Fibroblast of upper back skin (primary cell): ENCODE measurements around the gene GALNT15.

Source experiments
- DNase-seq: peaks from one replicate; pipeline ENCODE4 v3.0.0-alpha.2; 2013

GALNT15 gene, protein sequence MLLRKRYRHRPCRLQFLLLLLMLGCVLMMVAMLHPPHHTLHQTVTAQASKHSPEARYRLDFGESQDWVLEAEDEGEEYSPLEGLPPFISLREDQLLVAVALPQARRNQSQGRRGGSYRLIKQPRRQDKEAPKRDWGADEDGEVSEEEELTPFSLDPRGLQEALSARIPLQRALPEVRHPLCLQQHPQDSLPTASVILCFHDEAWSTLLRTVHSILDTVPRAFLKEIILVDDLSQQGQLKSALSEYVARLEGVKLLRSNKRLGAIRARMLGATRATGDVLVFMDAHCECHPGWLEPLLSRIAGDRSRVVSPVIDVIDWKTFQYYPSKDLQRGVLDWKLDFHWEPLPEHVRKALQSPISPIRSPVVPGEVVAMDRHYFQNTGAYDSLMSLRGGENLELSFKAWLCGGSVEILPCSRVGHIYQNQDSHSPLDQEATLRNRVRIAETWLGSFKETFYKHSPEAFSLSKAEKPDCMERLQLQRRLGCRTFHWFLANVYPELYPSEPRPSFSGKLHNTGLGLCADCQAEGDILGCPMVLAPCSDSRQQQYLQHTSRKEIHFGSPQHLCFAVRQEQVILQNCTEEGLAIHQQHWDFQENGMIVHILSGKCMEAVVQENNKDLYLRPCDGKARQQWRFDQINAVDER

GRCh38 chr3:16174389-16174788 is at the start of gene GALNT15:
Gene GALNT15 (plus strand): TSS chr3:16174680. CDS start chr3:16175152, 472 bp downstream.
- peak; percentile 97 for DNase-seq

- DNase-seq, result no peak
Observed at GRCh38 chr3:16126634-16127033, 47.8 kb upstream of the GALNT15 start.

DNA sequence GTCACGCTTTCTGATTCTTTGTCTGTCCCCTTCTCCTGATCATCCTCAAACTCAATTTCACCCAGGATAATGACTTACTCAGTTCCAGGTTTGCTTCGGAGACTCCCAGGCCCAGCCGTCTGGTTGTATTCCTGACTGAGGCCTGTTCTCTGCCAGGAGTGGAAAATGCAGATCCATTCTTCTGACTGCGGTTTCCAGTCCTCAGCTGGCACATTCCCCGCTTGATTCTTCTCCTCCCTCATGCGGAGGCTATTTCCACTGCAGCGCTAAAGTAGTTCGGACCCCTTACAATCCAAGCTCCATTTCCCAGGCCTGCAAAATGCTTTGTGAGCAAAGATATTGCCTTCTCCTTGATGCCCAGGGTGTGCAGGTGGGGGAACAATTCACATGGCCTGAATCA is 47.2 kb upstream of the GALNT15 start:
- peak; percentile 69 for DNase-seq

DNA sequence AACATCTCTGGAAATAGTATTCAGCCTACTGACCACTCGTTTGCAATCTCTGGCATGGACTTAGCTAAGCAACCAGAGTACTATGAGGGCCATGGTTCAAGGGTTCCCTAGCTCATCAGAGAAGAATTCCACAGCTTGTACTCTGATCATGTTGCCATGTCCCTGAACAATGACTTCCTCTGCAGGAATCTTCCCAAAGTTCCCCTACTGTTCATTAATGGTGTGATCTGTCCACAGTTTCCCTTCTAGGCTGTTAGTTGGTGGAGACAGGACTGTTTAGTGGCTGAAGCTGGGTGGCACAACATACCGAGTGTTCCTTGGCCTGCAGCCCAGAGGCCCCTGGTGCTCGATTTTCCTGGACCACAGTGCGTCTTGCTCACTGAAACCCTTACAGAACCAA is 44.4 kb upstream of the GALNT15 start:
- peak; percentile 91 for DNase-seq

DNA sequence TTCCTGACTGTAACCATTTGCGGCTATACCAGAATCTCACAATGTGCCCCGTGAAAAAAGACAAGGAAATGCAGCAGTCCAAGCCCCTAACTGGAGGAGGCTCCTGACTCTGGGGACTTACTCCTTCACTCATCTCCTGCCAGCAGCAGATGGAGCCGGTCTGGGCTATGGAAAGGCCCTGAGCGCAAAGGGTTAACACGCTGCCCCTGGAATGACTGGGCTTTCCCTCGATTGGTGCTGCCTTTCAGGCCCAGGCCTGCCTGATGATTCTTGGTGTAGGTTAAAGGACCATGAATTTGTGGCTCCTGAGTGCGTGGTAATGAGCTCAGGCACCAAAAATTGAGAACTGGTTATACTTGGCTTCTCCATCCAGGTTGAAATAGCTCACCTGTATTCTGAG is 42.3 kb upstream of the GALNT15 start:
- no peak for DNase-seq

- DNase-seq, result peak; percentile 88
Observed at GRCh38 chr3:16132928-16133327, 41.6 kb upstream of the GALNT15 start.

DNA sequence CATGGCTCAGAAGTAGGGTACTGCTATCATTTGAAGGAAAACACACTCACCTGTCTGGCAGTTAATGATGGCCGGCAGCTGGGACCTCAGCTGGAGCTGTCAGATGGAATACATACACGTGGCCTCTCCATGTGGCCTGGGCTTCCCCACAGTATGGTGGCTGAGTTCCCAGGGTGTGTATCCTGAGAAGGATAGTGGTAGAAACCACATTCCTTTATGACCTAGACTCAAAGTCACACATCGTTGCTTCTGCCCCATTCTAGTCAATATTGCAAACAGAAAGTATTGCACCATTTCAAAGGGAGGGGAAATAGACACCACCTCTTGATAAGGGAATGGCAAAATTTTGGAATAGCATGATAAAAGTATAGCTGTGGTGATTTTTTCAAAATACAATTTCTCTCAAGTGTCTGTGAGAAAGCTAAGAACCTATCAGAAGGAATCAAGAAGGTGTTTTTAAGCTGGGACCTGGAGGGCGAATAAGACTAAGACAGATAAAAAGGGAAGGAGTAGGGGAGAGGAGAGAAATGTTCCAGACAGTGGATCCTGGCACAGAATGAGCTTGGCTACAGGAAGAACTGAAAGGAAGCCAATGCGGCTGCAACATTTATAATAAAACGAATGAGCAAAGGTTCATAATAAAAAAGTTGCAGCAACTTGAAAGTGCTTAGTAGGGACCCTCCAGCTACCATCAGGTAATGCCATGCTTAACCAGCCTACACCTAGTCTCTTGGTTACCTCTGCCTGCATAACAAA is 40.1 kb upstream of the GALNT15 start:
- DNase-seq, result peak; percentile 28

DNA sequence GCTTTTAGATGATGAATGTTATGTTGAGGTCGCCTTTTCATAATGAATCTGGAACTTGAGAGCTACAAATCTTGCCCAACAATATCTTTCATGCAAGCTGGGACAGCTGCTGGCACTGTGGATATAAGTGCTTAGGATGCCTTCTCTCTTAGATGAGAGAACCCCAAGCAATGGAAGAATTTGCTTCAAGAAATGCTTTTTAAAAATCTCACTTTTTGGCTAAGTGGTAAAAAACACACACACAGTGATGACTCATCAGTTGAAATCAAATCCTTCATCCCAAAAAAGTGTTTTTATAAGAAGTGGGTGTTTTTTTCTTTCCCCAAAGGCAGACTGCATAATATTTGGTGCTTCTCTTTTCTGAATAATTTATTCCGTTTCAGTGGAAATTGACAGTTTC is 38.4 kb upstream of the GALNT15 start:
- peak; percentile 81 for DNase-seq

DNA sequence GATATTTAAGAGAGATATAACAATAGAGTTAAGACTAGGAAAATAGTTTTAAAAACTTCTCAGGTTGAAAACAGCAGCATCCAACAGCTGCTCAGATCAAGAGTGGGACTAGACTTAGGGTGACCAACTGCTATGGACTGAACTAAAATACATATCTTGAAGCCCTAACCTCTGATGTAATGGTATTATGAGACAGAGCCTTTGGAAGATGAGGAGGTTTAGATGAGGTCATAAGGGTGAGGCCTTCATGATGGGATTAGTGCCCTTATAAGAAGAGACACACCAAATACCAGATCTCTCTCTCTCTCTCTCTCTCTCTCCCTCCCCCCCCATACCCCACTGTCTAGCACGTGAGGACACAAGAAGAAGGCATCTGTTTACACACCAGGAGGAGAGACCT is 37.4 kb upstream of the GALNT15 start:
- no peak for DNase-seq

- DNase-seq, result no peak
Observed at GRCh38 chr3:16137977-16138376, 36.5 kb upstream of the GALNT15 start.

DNA sequence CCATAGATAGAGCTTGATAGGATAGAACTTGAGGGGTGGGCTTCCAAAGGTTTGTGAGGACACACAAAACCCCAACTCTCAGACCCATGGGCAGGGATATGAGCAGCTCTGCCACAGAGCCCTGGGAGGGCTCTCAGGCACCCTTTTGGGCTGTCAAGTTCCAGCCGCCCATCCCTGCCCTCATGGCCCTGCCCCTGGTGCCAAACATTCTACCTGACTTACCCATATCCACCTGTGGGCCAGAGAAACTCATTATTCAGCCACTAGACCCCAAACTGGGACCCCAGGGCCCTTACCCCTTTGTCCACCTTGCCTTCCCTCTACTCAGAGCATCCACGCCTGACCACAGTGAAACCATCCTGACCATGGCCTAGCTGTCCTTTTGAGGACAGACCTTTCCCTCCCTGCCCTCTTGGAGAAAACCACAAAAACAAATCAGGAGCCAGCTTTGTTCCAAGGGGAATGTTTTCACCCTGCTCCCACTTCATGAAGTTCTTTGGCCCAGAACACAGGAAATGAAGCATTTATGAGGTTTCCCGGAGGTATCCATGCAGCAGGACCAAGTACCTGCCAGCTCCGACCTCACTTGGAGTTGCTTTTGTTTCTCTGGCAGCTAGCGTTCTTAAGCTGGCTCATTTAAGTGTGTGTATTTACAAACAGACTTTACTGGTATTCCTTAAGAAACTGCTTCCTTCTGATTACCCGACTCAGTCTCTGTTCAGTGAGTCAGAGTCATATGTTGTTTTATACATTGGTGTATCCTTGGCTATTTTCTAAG is 34.2 kb upstream of the GALNT15 start:
- peak; percentile 63 for DNase-seq

- no peak for DNase-seq
Observed at GRCh38 chr3:16140894-16141285, 33.6 kb upstream of the GALNT15 start.

DNA sequence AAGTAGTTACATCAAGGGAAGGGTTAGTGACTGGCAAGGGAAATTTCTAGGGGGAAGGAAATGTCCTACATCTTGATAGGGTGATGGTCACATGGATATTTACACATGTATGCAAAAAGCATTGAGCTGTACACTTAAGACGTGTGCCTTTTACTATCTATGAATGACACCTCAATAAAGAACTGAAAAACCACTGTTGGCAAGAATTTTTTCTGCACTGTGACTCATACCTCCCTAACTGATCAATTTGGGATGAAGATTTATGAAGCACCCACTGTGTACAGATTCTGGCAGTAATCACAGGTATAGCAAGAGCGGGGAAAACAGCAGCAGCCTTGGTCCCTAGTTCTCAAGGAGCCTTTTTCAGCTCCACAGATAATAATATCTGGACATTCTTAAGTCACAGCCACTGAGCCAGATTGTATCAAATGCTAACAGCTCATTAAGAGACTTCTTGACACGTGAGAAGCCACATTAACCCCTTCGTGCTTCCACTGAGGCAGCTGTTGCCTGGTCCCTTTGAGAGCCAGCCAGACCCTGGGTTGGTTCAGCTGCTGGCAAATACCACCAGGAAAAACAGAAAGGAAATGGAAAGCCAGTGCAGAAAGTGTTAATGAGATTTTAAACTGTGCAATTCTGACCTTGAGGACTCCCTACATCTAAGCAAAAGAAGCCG is 32.0 kb upstream of the GALNT15 start:
- no peak for DNase-seq

GRCh38 chr3:16143861-16144447 is 30.5 kb upstream of the GALNT15 start:
- no peak for DNase-seq

GRCh38 chr3:16145176-16145575 is 29.3 kb upstream of the GALNT15 start:
- no peak for DNase-seq

DNA sequence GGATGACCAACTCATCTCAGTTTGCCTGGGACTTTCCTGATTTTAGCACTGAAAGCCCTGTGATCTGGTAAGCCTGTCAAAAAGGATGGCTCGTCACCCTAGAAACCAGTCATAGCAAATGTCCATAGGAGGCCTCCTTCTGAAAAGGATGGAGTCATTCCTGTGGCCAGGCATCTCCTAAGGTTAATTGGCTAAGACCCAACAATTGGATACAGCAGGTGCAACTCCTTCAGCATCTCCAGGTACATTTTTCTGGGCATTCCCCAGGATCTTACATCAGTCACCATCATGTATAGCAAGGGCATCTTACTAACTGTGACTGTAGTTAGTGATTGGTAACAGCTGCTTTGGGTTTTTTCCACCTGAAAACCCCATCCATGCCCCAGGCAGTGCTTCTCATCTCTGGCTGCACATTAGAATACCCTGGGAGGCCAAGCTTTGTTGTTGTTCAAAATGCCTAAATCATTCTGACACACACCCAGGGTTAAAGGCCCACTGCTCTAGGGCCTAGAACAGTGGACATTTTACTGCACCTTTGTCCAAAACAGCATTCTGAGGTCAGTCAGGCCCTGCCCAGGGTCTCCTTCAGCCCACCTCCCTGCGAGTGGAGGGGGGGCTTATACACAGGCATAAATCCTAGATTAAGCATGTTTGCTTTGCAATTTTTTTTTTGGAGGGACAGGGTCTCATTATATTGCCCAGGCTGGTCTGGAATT is 28.3 kb upstream of the GALNT15 start:
- DNase-seq, result no peak

DNA sequence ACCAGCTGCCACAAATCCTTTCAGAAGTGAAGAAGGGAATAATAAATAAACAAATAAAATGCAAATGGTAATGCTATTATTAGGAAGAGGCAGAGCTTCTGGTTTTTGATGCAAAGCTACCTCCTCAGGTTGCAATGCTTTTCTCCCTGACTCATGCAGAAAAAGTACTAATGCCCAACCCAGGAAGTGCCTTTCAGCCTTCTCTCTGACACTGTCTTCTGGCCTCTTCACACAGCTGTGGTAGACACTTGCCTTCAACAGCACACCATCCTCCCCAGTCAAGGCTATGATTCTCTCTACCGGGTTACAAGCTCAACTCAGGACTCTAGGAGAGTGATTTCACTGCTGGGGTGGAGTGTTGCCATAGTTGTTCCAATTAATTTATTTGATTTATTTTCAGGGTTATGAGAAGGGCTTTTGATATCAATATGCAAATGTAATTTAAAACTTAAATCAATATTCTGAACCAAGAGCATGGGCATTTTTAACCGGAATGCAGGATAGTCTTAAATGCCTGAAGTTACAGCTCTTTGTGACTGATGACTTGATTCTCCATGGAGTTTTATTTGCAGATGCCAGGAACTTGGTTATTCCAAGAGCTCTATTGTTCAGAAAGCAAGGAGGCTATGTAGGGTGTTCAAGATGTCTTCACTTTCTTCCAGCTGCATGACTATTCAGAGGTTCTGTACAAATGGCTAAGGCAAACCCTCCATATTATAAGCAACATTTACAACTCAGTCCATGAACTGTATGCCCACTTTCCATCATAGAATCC is 27.1 kb upstream of the GALNT15 start:
- DNase-seq, result peak; percentile 58

GRCh38 chr3:16148213-16148612 is 26.3 kb upstream of the GALNT15 start:
- no peak for DNase-seq

- peak; percentile 71 for DNase-seq
Observed at GRCh38 chr3:16148783-16149182, 25.7 kb upstream of the GALNT15 start.

- no peak for DNase-seq
Observed at GRCh38 chr3:16150285-16150684, 24.2 kb upstream of the GALNT15 start.
